ENCODE results near the gene OSBPL10.

The OSBPL10 gene

GRCh38 chr3:31880020-31880419 is 101.0 kb downstream of the OSBPL10 start:
- no peak for ATAC-seq
- TF ChIP-seq, protein P1, sequence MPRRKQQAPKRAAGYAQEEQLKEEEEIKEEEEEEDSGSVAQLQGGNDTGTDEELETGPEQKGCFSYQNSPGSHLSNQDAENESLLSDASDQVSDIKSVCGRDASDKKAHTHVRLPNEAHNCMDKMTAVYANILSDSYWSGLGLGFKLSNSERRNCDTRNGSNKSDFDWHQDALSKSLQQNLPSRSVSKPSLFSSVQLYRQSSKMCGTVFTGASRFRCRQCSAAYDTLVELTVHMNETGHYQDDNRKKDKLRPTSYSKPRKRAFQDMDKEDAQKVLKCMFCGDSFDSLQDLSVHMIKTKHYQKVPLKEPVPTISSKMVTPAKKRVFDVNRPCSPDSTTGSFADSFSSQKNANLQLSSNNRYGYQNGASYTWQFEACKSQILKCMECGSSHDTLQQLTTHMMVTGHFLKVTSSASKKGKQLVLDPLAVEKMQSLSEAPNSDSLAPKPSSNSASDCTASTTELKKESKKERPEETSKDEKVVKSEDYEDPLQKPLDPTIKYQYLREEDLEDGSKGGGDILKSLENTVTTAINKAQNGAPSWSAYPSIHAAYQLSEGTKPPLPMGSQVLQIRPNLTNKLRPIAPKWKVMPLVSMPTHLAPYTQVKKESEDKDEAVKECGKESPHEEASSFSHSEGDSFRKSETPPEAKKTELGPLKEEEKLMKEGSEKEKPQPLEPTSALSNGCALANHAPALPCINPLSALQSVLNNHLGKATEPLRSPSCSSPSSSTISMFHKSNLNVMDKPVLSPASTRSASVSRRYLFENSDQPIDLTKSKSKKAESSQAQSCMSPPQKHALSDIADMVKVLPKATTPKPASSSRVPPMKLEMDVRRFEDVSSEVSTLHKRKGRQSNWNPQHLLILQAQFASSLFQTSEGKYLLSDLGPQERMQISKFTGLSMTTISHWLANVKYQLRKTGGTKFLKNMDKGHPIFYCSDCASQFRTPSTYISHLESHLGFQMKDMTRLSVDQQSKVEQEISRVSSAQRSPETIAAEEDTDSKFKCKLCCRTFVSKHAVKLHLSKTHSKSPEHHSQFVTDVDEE (CRISPR knock-in tag; IDR thresholded peaks at IDR 0.05) = no peak
- TF ChIP-seq, protein P2, sequence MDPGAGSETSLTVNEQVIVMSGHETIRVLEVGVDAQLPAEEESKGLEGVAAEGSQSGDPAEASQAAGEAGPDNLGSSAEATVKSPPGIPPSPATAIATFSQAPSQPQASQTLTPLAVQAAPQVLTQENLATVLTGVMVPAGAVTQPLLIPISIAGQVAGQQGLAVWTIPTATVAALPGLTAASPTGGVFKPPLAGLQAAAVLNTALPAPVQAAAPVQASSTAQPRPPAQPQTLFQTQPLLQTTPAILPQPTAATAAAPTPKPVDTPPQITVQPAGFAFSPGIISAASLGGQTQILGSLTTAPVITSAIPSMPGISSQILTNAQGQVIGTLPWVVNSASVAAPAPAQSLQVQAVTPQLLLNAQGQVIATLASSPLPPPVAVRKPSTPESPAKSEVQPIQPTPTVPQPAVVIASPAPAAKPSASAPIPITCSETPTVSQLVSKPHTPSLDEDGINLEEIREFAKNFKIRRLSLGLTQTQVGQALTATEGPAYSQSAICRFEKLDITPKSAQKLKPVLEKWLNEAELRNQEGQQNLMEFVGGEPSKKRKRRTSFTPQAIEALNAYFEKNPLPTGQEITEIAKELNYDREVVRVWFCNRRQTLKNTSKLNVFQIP (CRISPR knock-in tag; IDR thresholded peaks at IDR 0.05; ENCODE audit: borderline replicate concordance, low read depth) = no peak
- TF ChIP-seq GLIS3 (CRISPR knock-in tag; IDR thresholded peaks at IDR 0.05) (no peak), SNAI2 (CRISPR knock-in tag; IDR thresholded peaks at IDR 0.05) (no peak), PPARA (CRISPR knock-in tag; IDR thresholded peaks at IDR 0.05; ENCODE audit: borderline replicate concordance) (no peak), ISL1 (CRISPR knock-in tag; IDR thresholded peaks at IDR 0.05) (no peak), CSDC2 (CRISPR knock-in tag; IDR thresholded peaks at IDR 0.05) (no peak), OSR1 (CRISPR knock-in tag; IDR thresholded peaks at IDR 0.05) (no peak), ZNF8 (CRISPR knock-in tag; IDR thresholded peaks at IDR 0.05) (no peak), ZC3H10 (CRISPR knock-in tag; IDR thresholded peaks at IDR 0.05) (no peak), ZFP30 (CRISPR knock-in tag; IDR thresholded peaks at IDR 0.05) (no peak)

GRCh38 chr3:31879365-31879764 is 101.7 kb downstream of the OSBPL10 start:
- ATAC-seq = no peak
- TF ChIP-seq GLIS3 (CRISPR knock-in tag; IDR thresholded peaks at IDR 0.05) (no peak), CSRNP3 (CRISPR knock-in tag; IDR thresholded peaks at IDR 0.05) (no peak), CSDC2 (CRISPR knock-in tag; IDR thresholded peaks at IDR 0.05) (no peak), CREB5 (CRISPR knock-in tag; IDR thresholded peaks at IDR 0.05; ENCODE audit: low read depth) (no peak), PPARA (CRISPR knock-in tag; IDR thresholded peaks at IDR 0.05; ENCODE audit: borderline replicate concordance) (no peak), ARNTL (CRISPR knock-in tag; IDR thresholded peaks at IDR 0.05; ENCODE audit: borderline replicate concordance, low read depth) (no peak), BACH2 (CRISPR knock-in tag; IDR thresholded peaks at IDR 0.05; ENCODE audit: borderline replicate concordance) (no peak), ZNF565 (CRISPR knock-in tag; conservative IDR thresholded peaks at IDR 0.05; ENCODE audit: low read depth) (no peak), PATZ1 (CRISPR knock-in tag; IDR thresholded peaks at IDR 0.05; ENCODE audit: borderline replicate concordance) (no peak), ISL1 (CRISPR knock-in tag; IDR thresholded peaks at IDR 0.05) (no peak), SNAI2 (CRISPR knock-in tag; IDR thresholded peaks at IDR 0.05) (no peak), ZFP30 (CRISPR knock-in tag; IDR thresholded peaks at IDR 0.05) (no peak), ESRRG (CRISPR knock-in tag; IDR thresholded peaks at IDR 0.05) (no peak)
- TF ChIP-seq, protein P1 (CRISPR knock-in tag; IDR thresholded peaks at IDR 0.05) = no peak

All from SK-N-SH treated with all-trans-retinoic acid at 6 μM for 48 hours (cell line).